Measurements from ENCODE around the gene DAPP1.

Gene DAPP1

GRCh38 chr4:99808260-99808857 is 8.3 kb upstream of the DAPP1 start:
- H3K4me1 ChIP-seq (ENCODE audit: insufficient read depth, poor library complexity, severe bottlenecking), result no peaks in the 10 kb centered on the region
- peak; percentile 83 for TF ChIP-seq CTCF (IDR thresholded peaks at IDR 0.05; ENCODE audit: poor library complexity, severe bottlenecking)
- no peaks in the 10 kb centered on the region for H3K27me3 ChIP-seq (ENCODE audit: insufficient read depth, poor library complexity, severe bottlenecking)
- peak; percentile 78 for ATAC-seq (ENCODE audit: low read depth)
- no peaks in the 10 kb centered on the region for H3K9me3 ChIP-seq (ENCODE audit: severe bottlenecking)
- no peak overlapping the region for H3K4me3 ChIP-seq (ENCODE audit: severe bottlenecking)
- DNase-seq (ENCODE audit: low spot score), result no peak
- no peaks in the 10 kb centered on the region for H3K36me3 ChIP-seq (ENCODE audit: low read depth)
- H3K27ac ChIP-seq (ENCODE audit: poor library complexity, severe bottlenecking), result no peak overlapping the region

GRCh38 chr4:99809326-99809725 is 7.3 kb upstream of the DAPP1 start:
- no peak for TF ChIP-seq CTCF (IDR thresholded peaks at IDR 0.05; ENCODE audit: poor library complexity, severe bottlenecking)
- ATAC-seq (ENCODE audit: low read depth) (no peak), DNase-seq (ENCODE audit: low spot score) (no peak)
- no peak overlapping the region for H3K4me3 ChIP-seq (ENCODE audit: severe bottlenecking)
- H3K27me3 ChIP-seq (ENCODE audit: insufficient read depth, poor library complexity, severe bottlenecking), result no peaks in the 10 kb centered on the region
- H3K36me3 ChIP-seq (ENCODE audit: low read depth), result no peaks in the 10 kb centered on the region
- H3K9me3 ChIP-seq (ENCODE audit: severe bottlenecking), result no peaks in the 10 kb centered on the region
- no peak overlapping the region for H3K27ac ChIP-seq (ENCODE audit: poor library complexity, severe bottlenecking)
- H3K4me1 ChIP-seq (ENCODE audit: insufficient read depth, poor library complexity, severe bottlenecking), result no peaks in the 10 kb centered on the region

- ATAC-seq (ENCODE audit: low read depth) (no peak), DNase-seq (ENCODE audit: low spot score) (no peak)
- Histone ChIP-seq H3K4me1 (ENCODE audit: insufficient read depth, poor library complexity, severe bottlenecking) (peaks cover 9% of the 10 kb centered on the region), H3K27ac (ENCODE audit: poor library complexity, severe bottlenecking) (no peak overlapping the region), H3K9me3 (ENCODE audit: severe bottlenecking) (no peaks in the 10 kb centered on the region), H3K27me3 (ENCODE audit: insufficient read depth, poor library complexity, severe bottlenecking) (no peaks in the 10 kb centered on the region), H3K36me3 (ENCODE audit: low read depth) (no peaks in the 10 kb centered on the region), H3K4me3 (ENCODE audit: severe bottlenecking) (no peak overlapping the region)
- TF ChIP-seq CTCF (IDR thresholded peaks at IDR 0.05; ENCODE audit: poor library complexity, severe bottlenecking), result no peak
Measured at GRCh38 chr4:99810536-99810935, 6.1 kb upstream of the DAPP1 start.

- no peak overlapping the region for H3K4me3 ChIP-seq (ENCODE audit: severe bottlenecking)
- H3K27ac ChIP-seq (ENCODE audit: poor library complexity, severe bottlenecking), result no peak overlapping the region
- no peak for ATAC-seq (ENCODE audit: low read depth)
Measured at GRCh38 chr4:99811117-99811516, 5.5 kb upstream of the DAPP1 start.

More at GRCh38 chr4:99811117-99811516, 5.5 kb upstream of the DAPP1 start:
- H3K9me3 ChIP-seq (ENCODE audit: severe bottlenecking), result no peaks in the 10 kb centered on the region
- H3K36me3 ChIP-seq (ENCODE audit: low read depth), result no peaks in the 10 kb centered on the region
- peaks cover 12% of the 10 kb centered on the region for H3K4me1 ChIP-seq (ENCODE audit: insufficient read depth, poor library complexity, severe bottlenecking)
- no peaks in the 10 kb centered on the region for H3K27me3 ChIP-seq (ENCODE audit: insufficient read depth, poor library complexity, severe bottlenecking)
- no peak for TF ChIP-seq CTCF (IDR thresholded peaks at IDR 0.05; ENCODE audit: poor library complexity, severe bottlenecking)
- DNase-seq (ENCODE audit: low spot score), result no peak

All from RWPE2 (cell line).